Mucosa of descending colon (tissue), 3 donors: ENCODE measurements around the gene TIMM13. TPM values are rescaled to one million over a fixed set of nuclear protein-coding genes. Genes with fewer than 3 reads are reported as not detected.

Experiments
- ATAC-seq: fragments of 200-7000 bp; cut with Tn5 transposase; one replicate; pipeline ENCODE4 v1.9.1; 2020; ENCODE audit warnings: mild to moderate bottlenecking, moderate library complexity
- DNase-seq, 3 donors: peaks; one replicate each; pipeline ENCODE4 v3.0.0-alpha.2; 2020
- H3K36me3 ChIP-seq: fragments of 200-600 bp; one replicate; pipeline ENCODE4 v1.8.0; 2021; ENCODE audit warnings: low read depth, mild to moderate bottlenecking
- H3K4me1 ChIP-seq: fragments of 200-600 bp; one replicate; pipeline ENCODE4 v1.8.0; 2021; ENCODE audit warnings: low read depth, mild to moderate bottlenecking
- H3K4me3 ChIP-seq: fragments of 200-600 bp; one replicate; pipeline ENCODE4 v1.8.0; 2021; ENCODE audit warnings: mild to moderate bottlenecking
- H3K9me3 ChIP-seq: fragments of 200-600 bp; one replicate; pipeline ENCODE4 v1.8.0; 2021; ENCODE audit warnings: mild to moderate bottlenecking
- intact Hi-C, 2 donors: fragments of 100-400 bp; cut with DNase I in 1 of 2; cut with micrococcal nuclease in 1 of 2; formaldehyde crosslinking; loops; one replicate each; pipeline versions ENCODE4 v1.11.0 to v1.11.1; 2022; cut with DNase I, micrococcal nuclease
- microRNA-seq: library from miRNA; unstranded; fragments of <30 nt; microRNA quantifications from one replicate; pipeline ENCODE4, GENCODE V29; 2019
- total RNA-seq, 3 donors: library from RNA; stranded (reverse); fragmentation: NEBNext Ultra II Directional in 2 of 3; extraction: Animal tissue kit (Norgen Biotek cat#: 25700) in 2 of 3; gene quantifications; one replicate each; pipeline versions ENCODE4 v1.2.1 to v1.2.4, GENCODE V29; 2021 to 2023
- TF ChIP-seq, protein P1 (sequence below): fragments of 200-600 bp; IDR thresholded peaks from one replicate; pipeline ENCODE4 v1.8.0; 2022; ENCODE audit warnings: antibody characterized with exemption, mild to moderate bottlenecking
- donor health status: DM: no; HTN: no; CAD: no; lungs with moderate emphysema.
- donor health status: DM: no; HTN: no; CAD: no.
- donor health status: DM: no; HTN: yes; CAD: no.

Gene TIMM13
- total RNA-seq, 3 donors from 2014 or later, result 75.4 to 130 (median 104) TPM

DNA sequence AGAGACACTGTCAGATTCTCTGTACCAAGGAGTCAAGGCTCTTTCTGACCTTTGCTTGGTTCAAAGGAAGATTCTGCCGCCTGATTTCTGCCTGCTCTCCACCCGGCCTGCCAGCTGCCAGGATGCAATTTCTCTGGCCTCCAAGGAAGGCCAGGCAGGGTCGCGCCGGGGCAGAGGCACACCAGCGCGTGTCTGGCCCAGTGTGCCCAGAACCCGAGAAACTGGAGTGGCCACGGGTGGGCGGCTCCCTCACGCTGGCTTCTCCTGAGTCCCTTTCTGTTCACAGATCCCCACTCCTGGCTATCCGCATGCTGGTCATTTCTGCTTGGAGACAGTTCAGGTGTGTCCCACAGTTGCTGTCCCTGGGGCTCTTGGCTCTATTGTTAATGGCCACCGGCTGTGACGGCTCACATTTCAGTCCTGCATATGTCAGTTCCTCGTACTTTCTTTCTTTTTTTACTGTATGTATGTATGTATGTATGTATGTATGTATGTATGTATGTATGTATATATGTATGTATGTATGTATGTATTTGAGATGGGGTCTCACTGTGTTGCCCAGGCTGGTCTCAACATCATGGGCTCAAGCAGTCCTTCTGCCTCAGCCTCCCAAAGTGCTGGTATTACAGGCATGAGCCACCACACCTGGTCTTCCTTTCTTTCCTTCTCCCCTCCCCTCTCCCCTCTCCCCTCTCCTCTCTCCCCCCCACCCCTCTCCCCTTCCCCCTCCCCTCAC, 50.4 kb downstream of the TIMM13 start:
- ATAC-seq (no peak), DNase-seq (no peak)
- intact Hi-C loops, result no loop called here
- no peak overlapping the region for H3K4me3 ChIP-seq
- TF ChIP-seq, protein P1, sequence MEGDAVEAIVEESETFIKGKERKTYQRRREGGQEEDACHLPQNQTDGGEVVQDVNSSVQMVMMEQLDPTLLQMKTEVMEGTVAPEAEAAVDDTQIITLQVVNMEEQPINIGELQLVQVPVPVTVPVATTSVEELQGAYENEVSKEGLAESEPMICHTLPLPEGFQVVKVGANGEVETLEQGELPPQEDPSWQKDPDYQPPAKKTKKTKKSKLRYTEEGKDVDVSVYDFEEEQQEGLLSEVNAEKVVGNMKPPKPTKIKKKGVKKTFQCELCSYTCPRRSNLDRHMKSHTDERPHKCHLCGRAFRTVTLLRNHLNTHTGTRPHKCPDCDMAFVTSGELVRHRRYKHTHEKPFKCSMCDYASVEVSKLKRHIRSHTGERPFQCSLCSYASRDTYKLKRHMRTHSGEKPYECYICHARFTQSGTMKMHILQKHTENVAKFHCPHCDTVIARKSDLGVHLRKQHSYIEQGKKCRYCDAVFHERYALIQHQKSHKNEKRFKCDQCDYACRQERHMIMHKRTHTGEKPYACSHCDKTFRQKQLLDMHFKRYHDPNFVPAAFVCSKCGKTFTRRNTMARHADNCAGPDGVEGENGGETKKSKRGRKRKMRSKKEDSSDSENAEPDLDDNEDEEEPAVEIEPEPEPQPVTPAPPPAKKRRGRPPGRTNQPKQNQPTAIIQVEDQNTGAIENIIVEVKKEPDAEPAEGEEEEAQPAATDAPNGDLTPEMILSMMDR, result no peak
- no peaks in the 10 kb centered on the region for H3K4me1 ChIP-seq
- no peaks in the 10 kb centered on the region for H3K36me3 ChIP-seq
- no peaks in the 10 kb centered on the region for H3K9me3 ChIP-seq

Small RNA genes within 50 kb of the gene (microRNA-seq; reads per million reads assigned to microRNA genes)
- not detected for gene MIR7108

Other genes with a start within 250 kb of the TIMM13 start
- 100 to 1,000 TPM; 132 to 231 (median 189) TPM for gene PLEKHJ1, start 191.3 kb downstream of the TIMM13 start, total RNA-seq
- gene SF3A2, start 190.8 kb downstream of the TIMM13 start, total RNA-seq, result 10 to 100 TPM; 60.6 to 81.2 (median 68.2) TPM
- gene AMH, start 178.3 kb downstream of the TIMM13 start, total RNA-seq, result 1 to 10 TPM; 2.7 to 5.1 (median 3.8) TPM
- 1 to 10 TPM in 1 of 3 donors, under 1 TPM in 2; 0.38 to 2.4 (median 0.87) TPM for gene JSRP1, start 171.2 kb downstream of the TIMM13 start, total RNA-seq
- gene PEAK3, start 145.4 kb downstream of the TIMM13 start, total RNA-seq, result 1 to 10 TPM in 2 of 3 donors, under 1 TPM in 1; 0.29 to 1.4 (median 1.1) TPM
- not detected for gene LINGO3, start 119.4 kb downstream of the TIMM13 start, total RNA-seq
- gene LSM7, start 99.0 kb downstream of the TIMM13 start, total RNA-seq, result 100 to 1,000 TPM in 1 of 3 donors, 10 to 100 TPM in 2; 60.3 to 111 (median 93.1) TPM
- 100 to 1,000 TPM; 119 to 177 (median 153) TPM for gene SPPL2B, start 98.9 kb downstream of the TIMM13 start, total RNA-seq
- under 1 TPM in 2 of 3 donors, not detected in 1; 0.17 to 0.41 TPM for gene TMPRSS9, start 67.3 kb downstream of the TIMM13 start, total RNA-seq
- gene LMNB2, start 29.4 kb upstream of the TIMM13 start, total RNA-seq, result 10 to 100 TPM; 21.1 to 47.8 (median 22.1) TPM
- gene GADD45B, start 48.5 kb upstream of the TIMM13 start, total RNA-seq, result 10 to 100 TPM; 30.6 to 45.5 (median 35.9) TPM